GM19328 (cell line): ENCODE measurements around the gene MAPRE2.
"Not testable (repeated sequence)": the region's sequence is repeated elsewhere in the genome, so short reads cannot be mapped to it uniquely, and the experiment has no call there.

Experiments used
- ATAC-seq: cut with Tn5 transposase; IDR thresholded peaks from one replicate; pipeline ENCODE4 v1.9.1; 2021; ENCODE audit warnings: mild to moderate bottlenecking, moderate library complexity; ENCODE audit not compliant: unreplicated experiment

Gene MAPRE2

DNA sequence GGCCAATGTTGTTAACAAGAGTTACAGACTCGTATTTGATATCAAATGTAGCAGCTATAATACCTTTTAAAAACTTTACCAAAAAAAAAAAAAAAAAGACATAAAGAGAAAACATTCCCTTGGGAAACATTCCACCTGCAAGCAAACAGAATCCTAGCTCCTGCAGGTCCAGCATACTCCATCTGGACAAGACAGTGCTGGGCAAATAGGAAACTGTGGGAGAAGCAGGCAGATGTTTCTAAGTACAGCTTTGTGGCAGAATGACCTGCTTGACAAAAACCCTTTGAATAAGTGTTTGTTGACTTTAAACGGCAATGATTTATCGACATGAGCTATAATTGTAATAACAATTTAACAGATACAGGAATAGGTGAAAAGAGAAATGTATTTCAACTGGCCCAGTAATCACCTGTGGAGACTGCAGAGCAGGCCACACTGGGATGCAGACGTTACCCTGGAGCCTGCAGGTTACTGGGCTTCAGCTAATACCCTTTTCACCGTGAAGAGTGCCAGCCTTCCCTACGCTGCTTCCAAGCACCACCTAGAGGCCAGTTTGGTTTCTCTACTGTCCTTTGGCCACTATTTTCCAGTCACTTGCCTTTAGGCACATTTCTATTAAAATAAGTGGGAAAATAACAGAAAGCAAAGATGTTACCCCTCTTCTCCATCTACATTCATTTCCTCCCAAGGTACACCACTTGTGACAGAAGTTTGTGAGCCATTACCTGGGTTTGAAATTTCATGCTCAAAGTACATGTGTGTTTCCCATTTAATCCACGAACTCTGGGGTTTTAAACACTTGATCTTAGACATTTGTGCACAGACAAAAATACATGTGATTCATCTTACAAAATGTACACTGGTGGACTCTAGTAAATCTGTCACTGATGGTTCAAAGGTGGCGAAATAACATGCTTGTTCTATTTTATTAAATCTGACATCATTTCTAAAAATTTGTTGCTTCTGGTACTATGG is 102.7 kb downstream of the MAPRE2 start:
- ATAC-seq = no peak

DNA sequence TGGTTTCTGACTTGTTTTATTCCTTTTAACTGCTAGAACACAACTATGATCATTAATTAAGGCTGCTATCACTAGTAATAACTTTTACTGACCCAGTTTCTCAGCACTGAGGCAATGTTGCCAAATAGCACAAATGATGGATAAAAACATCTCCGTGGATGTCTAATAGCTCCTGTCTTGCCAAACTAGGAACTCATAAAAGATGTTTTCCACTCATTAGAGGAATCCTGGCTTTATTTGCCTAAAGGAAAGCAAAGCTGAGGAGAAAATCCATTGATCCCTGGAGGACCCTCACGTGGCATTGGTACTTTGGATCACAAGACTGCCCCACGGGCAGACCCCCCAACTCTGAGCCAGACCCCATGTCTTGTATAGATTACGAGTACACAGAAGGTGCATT is 103.5 kb downstream of the MAPRE2 start:
- ATAC-seq = no peak

DNA sequence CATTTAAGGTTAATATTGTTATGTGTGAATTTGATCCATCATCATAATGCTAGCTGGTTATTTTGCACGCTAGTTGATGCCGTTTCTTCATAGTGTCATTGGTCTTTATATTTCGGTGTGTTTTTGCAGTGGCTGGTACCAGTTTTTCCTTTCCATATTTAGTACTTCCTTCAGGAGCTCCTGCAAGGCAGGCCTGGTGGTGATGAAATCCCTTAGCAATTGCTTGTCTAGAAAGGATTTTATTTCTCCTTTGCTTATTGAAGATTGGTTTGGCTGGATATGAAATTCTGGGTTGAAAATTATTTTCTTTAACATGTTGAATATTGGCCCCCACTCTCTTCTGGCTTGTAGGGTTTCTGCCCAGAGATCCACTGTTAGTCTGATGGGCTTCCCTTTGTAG is 109.0 kb downstream of the MAPRE2 start:
- ATAC-seq = not testable (repeated sequence)

DNA sequence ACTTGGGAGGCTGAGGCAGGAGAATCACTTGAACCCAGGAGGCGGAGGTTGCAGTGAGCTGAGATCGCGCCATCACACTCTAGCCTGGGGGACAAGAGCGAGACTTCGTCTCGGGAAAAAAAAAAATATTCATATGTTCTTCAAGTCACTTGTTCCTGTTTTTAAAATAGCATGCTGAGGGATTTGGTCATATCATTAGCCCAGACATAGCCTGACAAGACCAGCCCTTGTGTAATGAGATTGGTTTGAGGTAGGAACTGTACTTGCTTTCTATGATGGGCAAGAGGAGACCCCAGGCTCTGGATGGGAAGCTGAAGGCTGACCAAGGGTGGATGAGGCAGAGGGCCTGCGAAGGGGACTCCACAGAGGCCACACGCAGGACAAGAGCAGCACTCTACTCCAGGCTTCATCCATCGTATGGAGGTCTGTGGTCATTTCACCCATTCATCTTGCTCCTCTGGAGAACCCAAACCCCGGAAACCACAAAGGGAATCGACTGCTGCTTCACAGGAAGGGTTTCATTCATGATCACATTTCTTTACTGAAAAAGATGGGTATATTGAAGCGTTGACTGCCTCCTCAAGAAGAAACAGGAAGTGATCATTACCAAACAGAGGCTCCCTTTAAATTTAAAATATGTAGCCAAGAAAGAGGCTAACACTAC is 112.5 kb downstream of the MAPRE2 start:
- no peak for ATAC-seq

DNA sequence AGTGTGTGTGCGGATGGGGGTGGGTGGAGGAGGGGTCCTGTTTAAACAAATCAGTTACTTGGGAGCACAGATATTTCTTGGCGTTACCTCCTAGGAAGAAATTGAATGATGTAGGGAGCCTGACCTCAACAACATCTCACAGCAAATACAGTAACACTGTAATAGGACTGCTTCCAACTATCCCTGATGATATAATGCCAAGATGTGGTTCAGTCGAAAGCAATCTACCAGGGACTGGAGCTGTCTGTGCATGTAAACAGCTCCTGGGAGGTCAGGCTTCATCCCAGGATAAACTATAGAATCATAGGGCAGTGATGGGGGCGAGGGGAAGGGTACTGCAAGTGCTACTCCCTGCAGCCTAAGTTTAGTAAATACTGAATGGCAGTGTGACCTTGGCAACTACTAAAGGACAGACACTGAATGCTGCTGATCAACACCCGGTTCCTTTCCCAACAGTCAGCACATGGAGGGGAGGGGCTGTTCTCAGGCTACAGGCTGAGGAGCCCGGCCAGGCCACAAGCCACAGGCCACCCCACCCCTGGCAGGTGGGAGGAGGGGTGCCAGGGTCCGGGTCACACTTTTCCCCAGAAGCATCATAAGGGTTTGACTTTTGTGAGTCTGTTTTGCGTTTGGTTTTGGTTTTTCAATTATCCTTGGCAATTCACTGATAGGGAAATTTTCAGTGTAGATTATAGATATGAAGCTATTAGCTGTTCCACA is 114.3 kb downstream of the MAPRE2 start:
- no peak for ATAC-seq

DNA sequence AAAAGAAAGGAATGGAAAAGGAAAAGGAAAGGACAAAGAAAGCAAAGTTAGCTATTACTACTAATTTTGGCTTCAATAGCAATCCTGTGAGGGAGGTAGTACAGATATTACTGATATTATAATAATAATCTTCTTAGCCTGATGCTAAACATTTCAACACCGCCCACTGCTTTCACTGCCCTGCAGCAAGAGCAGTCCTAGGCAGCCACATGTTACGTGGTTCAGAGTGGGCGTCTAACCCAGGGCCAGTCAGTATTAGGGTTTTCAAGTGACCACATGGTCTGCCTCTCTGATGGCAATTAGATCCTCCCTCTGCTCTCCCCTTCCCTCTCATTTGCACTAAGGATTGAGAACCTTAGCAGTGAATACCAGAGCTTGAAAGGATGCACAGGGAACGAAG is 116.0 kb downstream of the MAPRE2 start:
- ATAC-seq = no peak

DNA sequence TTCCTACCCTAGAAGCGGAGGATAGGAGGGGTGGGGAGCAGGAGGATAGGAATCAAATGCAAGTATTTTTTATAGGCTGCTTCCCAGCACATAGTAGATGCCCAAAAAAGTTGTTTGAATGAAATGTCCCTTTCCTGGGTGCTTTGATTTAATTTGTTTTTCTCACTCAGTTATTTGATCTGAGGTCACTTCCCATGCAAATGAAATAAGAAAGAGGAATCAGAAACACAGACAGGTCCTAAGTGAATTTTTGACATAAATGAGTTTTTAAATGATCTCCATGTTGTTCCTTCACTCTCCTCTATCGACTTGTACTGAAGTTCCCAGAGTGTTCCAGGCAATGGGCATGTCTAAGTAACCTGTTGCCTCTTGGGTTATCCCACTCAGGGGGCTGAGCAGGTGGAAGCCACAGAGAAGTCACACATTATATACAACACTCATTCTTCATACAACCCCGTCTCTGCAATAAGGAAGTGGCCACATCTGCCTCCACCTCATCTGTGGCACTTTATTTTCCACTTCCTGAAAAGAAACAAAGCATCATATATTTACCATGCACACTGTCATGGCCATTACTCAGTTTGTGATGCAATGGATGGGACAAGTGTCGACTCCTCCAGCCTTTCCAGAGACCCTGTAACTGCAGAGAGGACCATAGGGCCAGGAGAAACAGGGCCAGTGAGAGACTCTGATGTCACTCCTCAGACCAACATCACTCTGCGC is 117.7 kb downstream of the MAPRE2 start:
- ATAC-seq = peak; percentile 88

DNA sequence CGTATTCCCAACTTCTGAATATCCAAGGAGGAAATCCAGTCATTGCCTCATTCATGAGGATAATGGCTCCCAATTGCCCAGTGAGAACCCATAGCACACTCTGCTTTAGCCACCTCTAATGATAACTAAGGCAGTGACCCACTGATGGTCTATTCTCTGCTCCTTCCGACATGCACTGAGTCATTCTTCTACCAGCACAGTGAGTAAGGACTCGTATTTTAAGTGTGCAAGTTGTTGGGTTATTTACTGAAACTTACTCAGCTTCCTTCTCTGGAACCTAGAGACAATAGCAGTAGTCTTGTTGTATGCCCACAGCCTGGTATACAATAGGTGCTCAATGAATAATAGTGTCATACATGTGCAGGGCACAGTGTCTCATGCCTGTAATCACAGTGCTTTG is 118.6 kb downstream of the MAPRE2 start:
- ATAC-seq = no peak

DNA sequence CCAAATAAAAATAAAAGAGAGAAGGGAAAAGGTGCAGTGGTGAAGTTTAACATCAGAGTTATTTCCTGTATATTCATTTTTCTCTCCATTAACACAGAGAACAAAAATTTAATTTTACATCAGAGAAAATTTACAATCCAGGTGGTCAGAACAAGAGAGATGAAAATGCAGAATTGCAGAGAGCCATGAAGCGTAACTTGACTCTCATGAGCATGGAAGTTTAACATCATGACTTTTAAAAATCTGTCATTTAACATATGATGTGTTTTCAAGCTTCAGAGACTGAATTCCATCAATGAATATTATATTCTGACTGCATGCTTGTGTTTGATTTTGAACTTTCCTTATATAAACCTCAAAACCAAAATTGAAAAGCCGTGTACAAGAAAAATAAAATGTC is 120.3 kb downstream of the MAPRE2 start:
- no peak for ATAC-seq

DNA sequence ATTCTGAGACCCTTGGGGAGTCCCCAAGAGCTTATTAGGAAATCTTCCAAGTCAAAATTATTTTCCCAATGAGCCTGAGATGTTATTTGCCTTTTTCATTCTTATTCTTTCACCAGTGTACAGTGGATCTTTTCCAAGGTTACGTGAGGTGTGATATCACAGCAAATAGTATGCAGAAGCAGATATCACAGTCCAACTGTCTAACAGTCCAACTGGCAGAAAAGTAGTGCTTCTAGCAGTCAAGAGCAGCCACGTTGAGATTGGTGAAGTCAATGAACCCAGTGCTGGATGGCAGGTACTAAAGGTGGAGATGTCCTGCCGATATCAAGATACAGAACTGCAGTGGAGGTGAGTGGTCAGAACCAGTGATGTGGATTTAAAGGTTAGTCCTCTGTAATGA is 120.7 kb downstream of the MAPRE2 start:
- ATAC-seq = no peak

DNA sequence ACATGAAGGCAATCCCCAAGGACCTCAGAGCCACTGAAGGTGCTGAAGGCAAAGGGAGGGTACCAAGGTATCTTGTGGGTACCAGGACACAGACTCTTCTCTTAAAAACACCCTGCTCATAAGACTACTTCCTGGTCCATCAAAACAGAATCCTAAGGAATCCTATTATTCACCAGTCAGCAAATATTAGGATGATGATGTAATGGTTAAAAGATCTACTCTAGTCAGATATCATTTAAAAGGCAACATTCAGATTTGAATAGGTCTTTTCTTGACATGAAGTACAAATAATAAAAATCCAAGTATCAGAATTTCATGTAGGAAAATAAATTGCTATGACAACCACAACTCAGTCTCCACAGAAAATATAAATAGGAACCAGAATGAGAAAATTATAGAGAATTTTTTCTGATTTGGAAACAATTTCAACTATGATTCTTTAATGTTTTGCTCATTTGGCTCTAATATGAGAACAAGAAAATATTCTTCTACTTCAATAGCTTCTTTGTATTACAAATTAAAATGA is 121.9 kb downstream of the MAPRE2 start:
- no peak for ATAC-seq

DNA sequence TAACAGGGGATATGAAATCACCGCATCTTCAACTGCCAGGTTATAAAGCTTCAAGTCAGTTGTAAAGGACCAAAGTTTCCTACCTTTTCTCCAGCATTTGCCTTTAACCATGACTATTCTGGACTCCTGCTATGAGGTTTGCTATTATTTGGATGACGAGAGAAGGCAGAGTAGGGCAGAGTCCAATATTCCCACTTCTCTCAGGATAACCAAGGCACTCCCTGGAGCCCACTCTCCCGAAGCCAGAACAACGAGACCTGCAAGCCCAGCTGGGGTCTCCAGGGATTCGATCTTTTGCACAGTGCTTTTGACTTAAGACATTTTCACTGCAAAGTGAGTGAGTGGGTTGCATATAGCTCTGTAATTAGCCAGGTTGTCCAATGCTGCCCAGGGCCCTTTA is 122.5 kb downstream of the MAPRE2 start:
- ATAC-seq = no peak

DNA sequence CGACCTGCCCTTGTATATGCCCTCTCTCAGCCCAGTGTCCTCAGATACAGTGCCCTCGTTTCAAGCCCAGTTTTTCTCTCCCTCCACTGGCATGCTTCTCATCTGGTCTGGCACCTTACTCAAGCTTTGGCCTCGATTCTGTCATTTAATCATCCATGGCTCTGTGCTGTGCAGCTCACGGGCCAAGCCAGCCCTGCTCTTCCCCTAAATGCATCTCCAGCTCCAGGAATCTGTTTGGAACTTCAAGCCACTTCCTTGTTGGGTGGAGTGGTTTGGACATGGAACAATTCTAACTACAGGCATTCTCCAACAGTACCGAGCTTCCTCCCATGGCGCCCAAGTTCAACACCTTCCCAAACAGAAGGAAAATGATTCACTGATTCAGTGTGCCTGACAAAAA is 122.9 kb downstream of the MAPRE2 start:
- ATAC-seq = no peak

DNA sequence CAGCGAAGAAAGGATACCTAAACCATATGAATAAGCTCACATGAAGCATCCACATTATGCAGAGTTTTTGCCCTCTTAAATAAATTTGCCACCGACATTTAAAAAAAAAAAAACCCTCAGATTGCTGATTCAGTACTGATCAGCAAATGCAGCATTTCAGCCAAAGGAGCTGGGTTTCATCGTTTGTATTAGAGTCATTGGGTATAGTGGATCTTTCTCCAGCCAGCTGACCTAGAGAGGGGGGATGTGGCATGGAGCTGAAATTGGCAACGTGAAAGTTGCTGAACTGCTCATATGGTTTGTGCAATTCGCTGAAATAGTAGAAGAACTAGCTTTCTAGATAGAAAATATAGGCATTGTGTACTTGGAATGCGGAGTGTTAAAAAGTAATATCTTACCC is 126.1 kb downstream of the MAPRE2 start:
- no peak for ATAC-seq

DNA sequence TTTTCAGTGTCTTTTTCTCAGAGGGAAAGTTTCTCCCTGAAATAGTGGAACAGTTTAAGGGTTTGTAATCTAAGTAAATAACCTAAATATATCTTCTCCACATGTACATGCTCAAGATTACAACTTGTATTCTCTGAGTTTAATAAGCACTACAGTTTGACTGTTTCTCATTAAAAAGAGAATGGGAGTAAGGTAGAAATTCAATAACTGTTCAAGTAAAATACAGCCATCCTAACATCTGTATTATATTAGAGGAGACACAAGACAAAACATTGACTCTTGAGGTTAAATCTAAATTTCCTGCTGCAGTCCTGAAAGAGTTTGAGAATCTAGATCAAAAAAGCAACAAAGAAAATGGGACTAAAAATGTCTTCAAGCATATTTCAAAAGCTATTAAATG is 126.6 kb downstream of the MAPRE2 start:
- ATAC-seq = no peak

DNA sequence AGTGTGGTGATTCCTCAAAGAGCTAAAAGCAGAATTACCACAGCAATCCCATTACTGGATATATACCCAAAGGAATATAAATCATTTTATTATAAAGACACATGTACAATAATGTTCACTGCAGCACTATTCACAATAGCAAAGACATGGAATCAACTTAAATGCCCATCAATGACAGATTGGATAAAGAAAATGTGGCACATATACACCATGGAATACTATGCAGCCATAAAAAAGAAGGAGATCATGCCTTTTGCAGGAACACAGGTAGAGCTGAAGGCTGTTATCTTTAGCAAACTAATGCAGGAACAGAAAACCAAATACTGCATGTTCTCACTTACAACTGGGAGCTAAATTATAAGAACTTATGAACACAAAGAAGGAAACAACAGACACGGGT is 129.1 kb downstream of the MAPRE2 start:
- not testable (repeated sequence) for ATAC-seq

DNA sequence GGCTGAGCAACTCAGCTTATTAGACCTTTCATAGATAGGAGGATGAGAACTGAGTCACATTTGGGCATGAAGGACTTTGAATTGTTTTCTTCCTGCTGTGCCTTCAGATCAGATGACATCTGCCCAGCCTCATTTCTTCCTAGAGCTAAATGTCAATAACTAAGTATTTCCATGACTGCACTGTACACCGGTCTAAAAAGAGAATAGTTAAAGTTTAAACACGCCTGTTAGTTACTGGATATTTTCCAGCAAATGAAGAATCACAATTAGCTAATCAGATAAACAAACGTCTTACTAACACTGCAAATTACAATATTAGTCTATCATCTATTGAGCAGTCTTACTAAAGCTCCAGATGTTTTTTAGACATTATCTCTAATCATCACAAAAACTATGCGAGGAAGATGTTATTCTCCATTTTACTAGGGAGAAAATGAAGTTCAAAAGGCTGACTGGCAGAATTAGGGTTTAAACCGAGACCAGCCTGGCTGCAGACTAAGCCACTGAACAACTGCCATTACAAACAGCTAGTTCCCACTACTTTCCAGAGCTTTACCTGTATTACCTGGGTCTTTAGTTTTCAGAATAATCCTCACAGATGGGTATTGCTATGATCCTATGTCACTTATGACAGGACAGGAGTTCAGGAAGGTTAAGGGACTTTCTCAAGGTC is 130.2 kb downstream of the MAPRE2 start:
- ATAC-seq = no peak

DNA sequence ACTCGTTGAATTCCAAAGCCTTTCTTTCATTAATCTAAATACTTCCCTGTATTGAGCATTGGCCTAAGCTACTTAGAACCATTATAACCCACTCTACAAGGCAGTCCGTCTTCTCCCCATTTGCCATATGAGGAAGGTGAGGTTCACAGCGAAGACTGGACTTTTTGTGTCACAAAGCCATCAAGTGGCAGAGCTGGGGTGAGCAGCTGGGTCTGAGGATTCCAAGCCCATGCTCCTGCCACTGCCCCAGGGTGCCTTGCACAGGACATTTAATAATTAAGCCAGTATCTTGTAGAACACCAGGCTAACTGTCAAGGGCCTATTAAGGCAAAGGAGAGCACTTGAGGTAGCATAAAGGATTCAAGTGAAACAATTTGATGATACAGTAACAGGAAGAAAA is 130.8 kb downstream of the MAPRE2 start:
- no peak for ATAC-seq

DNA sequence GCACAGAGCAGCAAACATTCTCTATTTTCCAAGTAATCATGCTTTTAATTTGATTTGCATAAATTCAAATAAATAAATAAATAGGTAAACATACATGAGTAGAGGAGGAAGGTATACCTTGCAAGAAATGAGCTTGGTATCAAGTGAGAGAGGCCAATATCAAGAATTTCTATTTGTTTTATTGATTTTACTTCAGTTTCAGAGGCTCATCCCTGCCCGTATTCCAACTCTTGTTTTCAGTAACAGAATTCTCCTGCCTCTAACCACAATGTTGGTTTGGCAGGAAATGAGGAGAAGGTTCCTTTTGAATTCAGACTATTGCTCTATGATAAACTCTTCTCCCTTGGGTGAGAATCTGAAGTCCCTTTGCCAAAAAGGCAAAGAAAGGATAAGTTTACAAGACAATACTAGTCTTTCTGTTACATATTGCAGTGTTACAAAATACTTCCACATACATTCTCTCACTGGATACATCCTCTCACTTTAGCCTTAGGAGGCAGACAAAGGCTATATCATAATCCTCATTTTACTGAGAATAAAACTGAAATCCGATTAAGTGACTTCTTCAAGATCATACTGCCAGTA is 131.3 kb downstream of the MAPRE2 start:
- no peak for ATAC-seq
